HG02610 (cell line): ENCODE data around the gene CHD2.

Experiments used
- ATAC-seq: cut with Tn5 transposase; IDR thresholded peaks from one replicate; pipeline ENCODE4 v1.9.1; 2021; ENCODE audit warnings: mild to moderate bottlenecking, moderate library complexity; ENCODE audit not compliant: unreplicated experiment

The CHD2 gene

DNA sequence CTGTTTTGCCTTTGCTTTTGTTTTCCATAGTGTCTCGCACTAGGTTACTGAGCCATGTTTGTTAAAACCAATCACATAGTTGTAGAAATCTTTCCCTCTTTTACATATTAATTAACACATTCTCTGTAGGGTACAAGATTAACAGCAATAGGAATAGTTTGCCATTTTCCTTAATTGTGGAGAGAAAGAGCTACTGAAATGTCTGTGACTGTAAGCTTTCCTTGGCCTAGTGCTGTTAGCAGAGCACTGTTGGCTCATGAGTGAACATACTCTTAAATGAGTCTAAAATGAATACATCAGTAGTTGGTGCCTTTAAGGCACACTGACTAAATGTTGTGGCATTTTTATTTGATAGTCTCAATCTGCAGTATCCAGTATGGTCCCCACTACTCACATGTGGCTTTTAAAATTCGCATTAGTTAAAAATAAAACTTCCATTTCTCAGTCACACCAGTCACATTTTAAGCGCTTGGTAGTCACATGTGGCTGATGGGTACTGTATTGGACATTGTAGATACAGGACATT is 28.2 kb downstream of the CHD2 start:
- no peak for ATAC-seq

- no peak for ATAC-seq
Observed at GRCh38 chr15:92929002-92929401, 28.9 kb downstream of the CHD2 start.

- no peak for ATAC-seq
Observed at GRCh38 chr15:92930054-92930621, 30.0 kb downstream of the CHD2 start.

DNA sequence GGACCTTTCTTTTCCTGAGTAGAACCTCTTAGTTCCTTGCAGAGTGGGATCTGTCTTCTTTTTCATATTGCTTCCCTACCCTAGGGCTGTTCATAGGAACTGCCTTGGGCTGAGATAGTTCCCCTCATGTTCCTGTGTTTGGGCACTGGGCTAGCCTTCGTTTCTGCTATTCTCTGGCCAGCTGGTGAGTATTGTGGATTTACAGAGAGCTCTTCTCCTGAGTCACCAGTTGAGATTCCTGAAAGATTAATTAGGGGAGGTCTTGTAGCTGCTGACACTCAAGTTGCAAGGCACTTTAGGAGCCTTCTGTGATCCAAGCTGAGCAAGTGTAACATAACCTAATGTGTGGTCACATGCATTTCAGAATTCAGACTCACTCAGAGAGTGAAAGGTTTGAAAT is 30.7 kb downstream of the CHD2 start:
- ATAC-seq = no peak

DNA sequence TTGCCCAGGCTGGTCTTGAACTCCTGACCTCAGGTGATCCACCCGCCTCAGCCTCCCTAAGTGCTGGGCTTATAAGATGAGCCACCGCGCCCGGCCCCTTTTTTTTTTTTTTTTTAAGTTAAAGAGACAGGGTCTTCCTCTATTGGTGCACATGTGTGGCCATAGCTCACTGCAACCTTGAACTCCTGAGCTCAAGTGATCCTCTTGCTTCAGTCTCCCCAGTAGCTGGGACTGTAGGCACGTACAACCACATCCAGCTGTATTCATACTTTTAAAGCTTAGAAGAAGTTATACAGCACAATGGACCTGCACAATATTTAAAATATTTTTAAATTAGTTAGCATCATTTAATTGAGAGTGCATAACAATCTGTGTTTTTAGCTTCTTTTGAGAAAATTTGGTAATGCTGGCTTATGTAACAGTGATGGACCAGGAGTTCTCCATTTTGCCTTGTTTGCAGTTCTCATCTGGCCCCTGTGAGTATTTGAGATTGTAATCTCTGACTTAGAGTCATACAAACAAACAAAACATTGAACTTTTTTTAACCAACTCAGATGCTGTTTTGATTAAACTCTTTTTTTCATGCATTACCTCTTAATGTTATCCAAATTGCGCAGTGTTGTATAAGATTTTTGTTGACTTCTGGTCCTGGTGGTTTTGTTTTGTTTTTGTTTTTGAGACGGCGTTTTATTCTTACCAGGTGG is 33.0 kb downstream of the CHD2 start:
- no peak for ATAC-seq

DNA sequence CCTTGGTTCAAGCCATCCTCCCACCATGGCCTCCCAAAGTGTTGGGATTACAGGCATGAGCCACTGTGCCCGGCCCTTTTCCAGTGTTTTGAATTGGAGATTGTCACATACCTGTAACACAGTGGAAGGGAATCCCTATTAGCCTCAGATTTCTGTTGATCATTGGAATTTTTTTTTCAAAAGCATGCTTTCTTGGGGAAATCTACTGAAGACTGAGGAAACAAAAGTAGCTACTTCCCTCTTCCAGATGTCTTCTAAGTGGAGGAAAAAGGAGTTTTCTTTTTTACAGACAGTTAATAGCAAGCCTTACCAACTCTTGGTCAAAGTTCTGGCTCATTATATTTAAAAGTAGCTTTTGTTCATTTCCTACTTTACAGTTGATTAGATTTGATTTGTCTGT is 33.7 kb downstream of the CHD2 start:
- no peak for ATAC-seq

DNA sequence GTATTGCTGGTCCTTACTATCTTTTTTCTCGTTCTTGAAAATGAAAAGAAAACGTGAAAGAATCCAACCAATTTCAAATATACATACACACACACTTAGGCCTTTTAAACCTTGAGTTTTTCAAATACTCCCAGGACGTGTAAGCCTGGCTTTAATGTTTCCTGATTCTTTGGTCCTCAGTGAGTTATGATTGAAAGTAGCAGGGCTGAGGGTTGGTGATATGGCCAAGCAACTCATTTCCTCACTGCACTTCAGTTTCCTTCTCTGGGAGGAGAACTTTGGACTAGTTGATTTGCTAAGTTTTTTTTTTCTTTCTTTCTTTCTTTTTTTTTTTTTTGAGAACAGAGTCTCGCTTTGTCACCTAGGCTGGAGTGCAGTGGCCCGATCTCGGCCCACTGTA is 34.6 kb downstream of the CHD2 start:
- ATAC-seq = no peak

- no peak for ATAC-seq
Observed at GRCh38 chr15:92936138-92936537, 36.0 kb downstream of the CHD2 start.

- ATAC-seq = no peak
Observed at GRCh38 chr15:92936693-92937092, 36.6 kb downstream of the CHD2 start.

DNA sequence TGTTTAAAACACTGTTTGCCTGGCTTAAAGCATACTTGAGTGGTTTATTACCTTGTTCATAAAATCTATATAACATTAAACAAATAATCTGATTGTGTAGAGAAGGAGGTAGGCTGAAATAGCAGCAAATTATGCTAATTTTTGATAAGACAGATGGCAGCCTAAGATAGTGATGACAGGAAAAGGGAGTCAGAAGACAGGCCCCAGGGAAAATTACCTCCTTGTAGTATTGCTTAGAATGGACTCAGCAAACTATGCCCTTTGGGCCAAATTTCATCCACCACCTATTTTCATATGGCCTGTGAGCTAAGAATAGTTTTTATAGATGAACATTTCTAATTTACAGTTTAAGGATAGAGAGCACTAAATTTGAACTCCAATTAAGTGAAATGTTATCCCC is 37.8 kb downstream of the CHD2 start:
- ATAC-seq = no peak

DNA sequence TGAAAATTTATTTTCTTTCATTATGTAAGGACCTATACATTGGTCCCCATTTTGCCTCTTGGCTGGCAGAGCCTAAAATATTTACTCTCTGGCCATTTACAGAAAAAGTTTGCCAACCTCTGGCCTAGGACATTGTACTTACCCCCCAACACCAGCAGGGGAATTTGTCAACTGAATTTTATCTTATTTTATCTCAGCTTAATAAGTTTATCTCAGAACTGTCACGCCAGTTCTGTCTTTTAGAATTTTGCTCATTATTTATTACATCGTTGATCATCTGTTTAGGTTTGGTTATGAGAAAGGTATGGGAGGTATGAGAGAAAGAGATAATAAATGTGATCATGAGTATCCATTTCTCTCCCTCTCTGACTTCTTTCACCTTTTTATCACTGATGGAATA is 38.3 kb downstream of the CHD2 start:
- no peak for ATAC-seq

- no peak for ATAC-seq
Observed at GRCh38 chr15:92941668-92942067, 41.5 kb downstream of the CHD2 start.

DNA sequence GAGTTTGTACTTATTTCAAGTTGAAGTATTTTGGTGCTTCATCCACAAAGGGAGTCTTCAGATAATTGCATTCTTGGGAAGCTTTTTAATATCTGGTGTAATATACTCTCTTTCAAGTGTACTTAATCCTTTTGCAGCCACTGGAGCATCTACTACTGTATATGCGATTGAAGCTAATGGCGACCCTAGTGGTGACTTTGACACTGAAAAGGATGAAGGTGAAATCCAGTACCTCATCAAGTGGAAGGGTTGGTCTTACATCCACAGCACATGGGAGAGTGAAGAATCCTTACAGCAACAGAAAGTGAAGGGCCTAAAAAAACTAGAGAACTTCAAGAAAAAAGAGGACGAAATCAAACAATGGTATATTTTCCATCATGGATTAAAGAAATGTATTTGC is 42.6 kb downstream of the CHD2 start:
- ATAC-seq = no peak

- ATAC-seq = no peak
Observed at GRCh38 chr15:92943581-92943980, 43.5 kb downstream of the CHD2 start.

- no peak for ATAC-seq
Observed at GRCh38 chr15:92944946-92945521, 44.9 kb downstream of the CHD2 start.

DNA sequence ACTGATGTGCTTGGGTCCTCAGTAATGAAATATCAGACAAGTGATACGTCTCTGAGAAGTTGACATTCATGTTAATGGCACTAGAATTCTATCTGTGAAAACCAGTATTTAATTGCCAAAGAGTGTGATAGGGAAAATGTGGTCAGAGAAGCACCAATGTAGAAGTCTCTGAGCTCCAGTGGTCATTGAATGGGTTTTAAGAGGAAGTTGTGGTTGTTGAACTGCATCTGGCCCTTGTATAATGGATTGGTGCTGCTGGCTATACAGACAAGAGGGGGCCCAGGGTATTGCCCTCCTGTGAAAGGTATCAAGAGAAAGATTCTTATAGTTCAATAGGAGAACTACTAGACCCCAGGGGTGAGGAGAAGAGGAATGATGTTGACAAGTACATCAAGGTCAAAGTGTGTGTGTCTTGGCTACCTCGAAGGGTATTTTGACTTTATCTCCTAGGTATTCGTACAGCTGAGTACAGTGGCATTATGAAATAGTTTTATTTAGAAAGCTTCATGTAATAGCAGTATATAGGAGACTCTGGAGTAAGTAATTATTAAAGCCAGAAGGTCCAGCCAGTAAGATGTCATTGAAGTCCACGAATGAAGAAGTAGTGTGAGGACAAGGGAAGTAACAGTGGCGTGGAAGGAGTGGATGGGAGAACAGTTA is 47.1 kb downstream of the CHD2 start:
- ATAC-seq = no peak

GRCh38 chr15:92949604-92950249 is 49.6 kb downstream of the CHD2 start:
- no peak for ATAC-seq

- ATAC-seq = no peak
Observed at GRCh38 chr15:92951800-92952457, 51.8 kb downstream of the CHD2 start.

DNA sequence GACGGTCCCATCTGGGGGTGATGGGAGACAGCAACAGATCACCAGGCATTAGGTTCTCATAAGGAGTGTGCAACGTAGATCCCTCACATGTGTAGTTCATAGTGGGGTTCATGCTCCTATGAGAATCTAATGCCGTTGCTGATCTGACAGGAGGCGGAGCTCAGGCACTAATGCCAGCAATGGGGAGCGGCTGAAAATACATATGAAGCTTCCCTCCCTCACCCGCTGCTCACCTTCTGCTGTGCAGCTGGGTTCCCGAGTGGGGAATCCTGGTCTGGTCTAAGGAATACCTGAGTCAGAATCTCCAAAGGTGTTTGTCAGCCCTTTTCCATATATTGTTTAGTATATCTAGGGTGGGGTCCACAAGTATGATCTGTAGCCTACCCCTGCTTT is 52.3 kb downstream of the CHD2 start:
- ATAC-seq = no peak

DNA sequence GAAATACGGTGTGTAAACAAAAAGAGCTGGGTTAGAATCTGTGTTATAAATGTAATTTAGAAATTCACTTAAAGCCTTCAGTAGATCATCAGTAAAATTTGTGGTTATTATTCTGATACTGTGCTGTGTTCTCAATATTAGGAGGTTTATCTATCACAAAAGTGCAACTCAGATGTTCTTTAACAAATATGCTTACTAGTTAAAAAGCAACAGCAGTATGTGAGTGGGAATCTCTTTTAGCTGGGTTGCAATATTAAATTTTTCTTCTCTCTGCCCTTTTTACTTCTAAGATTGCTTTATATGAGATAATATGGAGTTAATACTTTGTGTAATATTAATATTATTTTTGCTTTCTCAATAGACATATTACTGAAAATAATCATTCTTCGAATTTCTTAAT is 53.4 kb downstream of the CHD2 start:
- ATAC-seq = no peak

GRCh38 chr15:92954002-92954401 is 53.9 kb downstream of the CHD2 start:
- ATAC-seq = no peak
